CD8-positive, alpha-beta memory T cell (primary cell): ENCODE measurements around the gene PCNX2. TPM values are rescaled to one million over a fixed set of nuclear protein-coding genes. Genes with fewer than 3 reads are reported as not detected.

Source experiments
- CTCF ChIA-PET: fragments of 350-600 bp; sonication (Branson Sonifier 250); formaldehyde crosslinking; loops from one replicate; lab custom pipeline; 2021; ENCODE audit warnings: antibody characterized with exemption; lab: Charles Lee
- POLR2A ChIA-PET: fragments of 350-600 bp; sonication (Branson Sonifier 250); formaldehyde crosslinking; loops from one replicate; lab custom pipeline; 2021; ENCODE audit warnings: antibody characterized with exemption; lab: Charles Lee
- DNase-seq, 5 donors: peaks; one replicate each; pipeline versions ENCODE4 v3.0.0 to v3.0.0-alpha.2; 2020 to 2022; ENCODE audit warnings: mixed read lengths in 1 of 5
- H3K27ac ChIP-seq: one replicate; pipeline ENCODE4 v1.7.0; 2013; ENCODE audit warnings: low read depth, mild to moderate bottlenecking, low read length, moderate library complexity
- H3K27me3 ChIP-seq: 2 replicates; pipeline ENCODE4 v1.7.0; 2013; ENCODE audit warnings: low read length, mild to moderate bottlenecking; ENCODE audit not compliant: insufficient read depth, poor library complexity, severe bottlenecking
- H3K36me3 ChIP-seq: 2 replicates; pipeline ENCODE4 v1.7.0; 2013; ENCODE audit warnings: mild to moderate bottlenecking, low read length, moderate library complexity; ENCODE audit not compliant: insufficient read depth
- H3K4me1 ChIP-seq: 2 replicates; pipeline ENCODE4 v1.7.0; 2013; ENCODE audit warnings: mild to moderate bottlenecking, low read length, moderate library complexity; ENCODE audit not compliant: insufficient read depth
- H3K4me3 ChIP-seq: 2 replicates; pipeline ENCODE4 v1.7.0; 2013; ENCODE audit warnings: mild to moderate bottlenecking, low read length
- H3K9me3 ChIP-seq: 2 replicates; pipeline ENCODE4 v1.7.0; 2013; ENCODE audit warnings: mild to moderate bottlenecking, low read length
- H3K27ac Mint-ChIP-seq, 8 donors: one replicate each; pipeline ENCODE4 v1.8.0; 2020 to 2021; ENCODE audit warnings: mixed read lengths in 8 of 8, mild to moderate bottlenecking in 6 of 8, inconsistent platforms in 3 of 8, moderate library complexity in 3 of 8
- H3K27me3 Mint-ChIP-seq, 2 donors: one replicate each; pipeline ENCODE4 v1.8.0; 2020 to 2021; ENCODE audit warnings: mixed read lengths in 2 of 2, mild to moderate bottlenecking in 1 of 2, moderate library complexity in 1 of 2
- H3K36me3 Mint-ChIP-seq, 3 donors: one replicate each; pipeline ENCODE4 v1.8.0; 2020 to 2021; ENCODE audit warnings: mixed read lengths in 3 of 3, inconsistent platforms in 1 of 3, mild to moderate bottlenecking in 1 of 3
- H3K4me1 Mint-ChIP-seq, 3 donors: one replicate each; pipeline ENCODE4 v1.8.0; 2020 to 2021; ENCODE audit warnings: mixed read lengths in 3 of 3, inconsistent platforms in 1 of 3, mild to moderate bottlenecking in 1 of 3
- H3K4me3 Mint-ChIP-seq, 7 donors: one replicate each; pipeline ENCODE4 v1.8.0; 2020 to 2021; ENCODE audit warnings: mixed read lengths in 7 of 7, mild to moderate bottlenecking in 6 of 7, moderate library complexity in 4 of 7, inconsistent platforms in 2 of 7
- H3K9me3 Mint-ChIP-seq, 5 donors: one replicate each; pipeline ENCODE4 v1.8.0; 2020 to 2022; ENCODE audit warnings: mixed read lengths in 5 of 5, mild to moderate bottlenecking in 3 of 5, moderate library complexity in 2 of 5, inconsistent platforms in 1 of 5
- polyA plus RNA-seq: library from polyadenylated mRNA; unstranded; fragments of 300-500 nt; fragmentation: Illumina TruSeq; gene quantifications from one replicate; pipeline ENCODE4 v1.2.3, GENCODE V29; 2021
- total RNA-seq, 2 experiments: library from RNA; stranded (reverse); gene quantifications; one replicate each; pipeline ENCODE4 v1.2.3, GENCODE V29; 2021

PCNX2 gene
- total and polyA plus RNA-seq, 3 experiments from 2014 or later = 11.7 to 27.3 (median 26.7) TPM

DNA sequence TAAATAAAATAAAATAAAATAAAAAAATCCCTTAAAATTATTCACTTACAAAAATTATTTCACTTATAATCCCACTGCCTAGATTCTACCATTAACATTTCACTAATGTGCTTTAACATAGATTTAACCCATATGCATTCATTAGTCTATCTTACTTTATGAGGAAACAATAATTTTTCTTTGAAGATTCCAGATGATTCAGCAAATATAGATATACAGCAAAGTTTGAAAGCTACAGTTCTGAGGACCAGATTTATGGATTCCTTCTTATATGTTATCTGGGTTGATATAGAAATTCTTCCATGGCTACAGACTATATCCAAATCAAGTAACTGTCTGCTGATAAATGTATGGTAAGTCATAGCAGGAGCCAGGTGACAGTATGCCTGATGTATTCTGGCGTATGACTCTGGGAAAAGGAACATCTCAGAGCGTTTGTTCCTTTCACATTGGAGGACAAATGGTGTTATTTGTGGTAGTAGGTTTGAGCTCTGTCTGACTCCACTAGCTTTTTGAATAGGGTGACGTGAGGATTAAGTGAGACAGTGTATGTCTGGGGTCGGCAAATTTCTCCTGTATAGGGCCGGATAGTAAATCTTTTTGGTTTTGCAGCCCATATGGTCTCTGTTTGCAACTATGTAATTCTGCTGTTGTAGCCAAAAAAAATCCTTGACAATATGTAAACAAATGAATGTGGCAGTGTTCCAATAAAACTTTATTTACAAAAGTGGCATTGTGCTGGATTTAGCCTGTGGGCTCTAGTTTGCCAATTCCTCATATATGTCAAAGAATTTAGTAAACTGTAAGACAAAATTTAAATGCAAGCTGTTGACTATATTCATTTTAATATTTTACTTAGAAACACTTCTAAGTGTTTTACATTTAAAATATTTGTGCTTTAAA, 41.3 kb upstream of the PCNX2 start:
- Histone ChIP-seq H3K27me3 (peaks cover 4% of the 10 kb centered on the region), H3K36me3 (no peaks in the 10 kb centered on the region), H3K4me3 (no peak overlapping the region), H3K27ac (no peak overlapping the region), H3K9me3 (no peaks in the 10 kb centered on the region), H3K4me1 (no peaks in the 10 kb centered on the region)
- Mint-ChIP-seq H3K27ac (no peak overlapping the region), H3K9me3 (no peaks in the 10 kb centered on the region), H3K27me3 (peaks cover 18 to 53% of the 10 kb centered on the region in 2 donors), H3K4me3 (no peak overlapping the region), H3K36me3 (peaks cover 0 to 15% (median 0%) of the 10 kb centered on the region in 3 donors), H3K4me1 (no peaks in the 10 kb centered on the region)
- POLR2A ChIA-PET = no interaction called here
- CTCF ChIA-PET = no interaction called here
- DNase-seq = no peak

GRCh38 chr1:233334092-233334491, 38.6 kb upstream of the PCNX2 start:
- H3K27ac Mint-ChIP-seq = no peak overlapping the region
- peaks cover 1% of the 10 kb centered on the region for H3K4me1 ChIP-seq
- no peak overlapping the region for H3K4me3 Mint-ChIP-seq
- peaks cover 13 to 35% of the 10 kb centered on the region in 2 donors for H3K27me3 Mint-ChIP-seq
- H3K27me3 ChIP-seq = peaks cover 4% of the 10 kb centered on the region
- H3K9me3 Mint-ChIP-seq = no peaks in the 10 kb centered on the region
- peaks cover under 1 to 6% (median 3%) of the 10 kb centered on the region in 3 donors for H3K4me1 Mint-ChIP-seq
- H3K27ac ChIP-seq = no peak overlapping the region
- ChIA-PET POLR2A (no interaction called here), CTCF (no interaction called here)
- H3K4me3 ChIP-seq = no peak overlapping the region
- DNase-seq = no peak
- no peaks in the 10 kb centered on the region for H3K9me3 ChIP-seq
- no peaks in the 10 kb centered on the region for H3K36me3 ChIP-seq
- peaks cover 0 to 6% (median 0%) of the 10 kb centered on the region in 3 donors for H3K36me3 Mint-ChIP-seq

DNA sequence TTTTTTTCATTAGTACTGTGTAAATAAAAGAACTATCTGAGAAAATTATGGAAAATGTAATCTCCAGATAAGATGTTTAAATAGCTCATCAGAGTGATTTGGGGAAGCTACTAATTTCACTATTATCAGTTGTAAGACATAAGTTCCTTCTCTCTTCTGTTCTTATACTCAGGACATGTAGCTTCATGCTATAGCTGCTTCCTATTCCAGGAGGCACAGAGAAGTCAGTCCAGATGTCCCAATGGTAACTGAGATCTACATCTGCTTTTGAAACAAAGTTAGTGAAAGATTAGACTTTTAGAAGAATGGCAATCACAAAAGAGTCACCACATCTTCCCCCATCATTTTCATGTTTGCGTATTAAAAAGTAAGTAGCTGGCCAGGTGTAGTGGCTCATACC, 37.6 kb upstream of the PCNX2 start:
- ChIA-PET POLR2A (no interaction called here), CTCF (no interaction called here)
- no peak overlapping the region for H3K4me3 ChIP-seq
- no peak overlapping the region for H3K4me3 Mint-ChIP-seq
- no peak overlapping the region for H3K27ac Mint-ChIP-seq
- H3K9me3 Mint-ChIP-seq = no peaks in the 10 kb centered on the region
- no peak for DNase-seq
- no peak overlapping the region for H3K27ac ChIP-seq
- H3K4me1 Mint-ChIP-seq = peaks cover 4 to 12% (median 7%) of the 10 kb centered on the region in 3 donors
- H3K9me3 ChIP-seq = no peaks in the 10 kb centered on the region
- peaks cover 7% of the 10 kb centered on the region for H3K4me1 ChIP-seq
- peaks cover 0 to 6% (median 0%) of the 10 kb centered on the region in 3 donors for H3K36me3 Mint-ChIP-seq
- H3K27me3 Mint-ChIP-seq = peaks cover 11 to 26% of the 10 kb centered on the region in 2 donors
- H3K36me3 ChIP-seq = no peaks in the 10 kb centered on the region
- peaks cover 4% of the 10 kb centered on the region for H3K27me3 ChIP-seq

DNA sequence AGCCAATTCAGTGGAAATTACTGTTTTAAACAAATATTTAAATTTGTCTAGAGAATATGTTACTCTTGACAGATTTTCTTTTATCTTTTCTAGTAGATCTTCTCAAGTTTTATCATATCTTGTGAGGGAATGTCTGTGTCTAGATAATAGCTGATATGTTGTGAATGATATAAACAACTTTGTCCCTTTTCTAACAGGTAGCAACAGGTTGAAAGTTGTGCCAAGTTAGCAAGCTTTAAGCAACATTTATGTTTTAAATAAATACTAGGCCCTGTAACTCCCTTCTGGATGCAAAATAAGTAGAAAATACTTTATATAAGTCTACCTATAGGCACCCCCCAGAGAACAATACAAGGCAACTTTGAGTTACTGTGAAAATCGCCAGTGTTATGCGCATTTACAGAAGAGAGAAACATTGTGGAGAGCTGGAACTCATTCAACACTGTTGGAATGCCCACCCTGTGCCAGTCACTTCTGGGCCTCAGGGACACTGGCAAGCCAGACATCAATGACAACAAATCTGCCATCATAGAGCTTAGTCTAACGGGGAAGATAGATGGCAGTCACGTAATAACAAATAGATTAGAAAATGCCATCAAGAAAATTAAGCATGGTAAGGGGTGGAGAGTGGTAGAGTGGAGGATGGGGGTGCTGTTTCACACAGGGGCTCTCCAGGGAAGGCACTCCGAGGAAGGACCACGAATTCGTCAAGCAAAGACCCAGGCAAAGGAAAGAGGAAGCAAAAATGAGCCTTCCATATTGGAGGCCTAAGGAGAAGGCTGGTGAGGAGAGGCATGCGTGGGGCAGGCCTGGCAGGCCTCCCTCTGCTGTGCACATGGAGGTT, 36.4 kb upstream of the PCNX2 start:
- Histone ChIP-seq H3K4me1 (peaks cover 7% of the 10 kb centered on the region), H3K36me3 (no peaks in the 10 kb centered on the region), H3K27ac (no peak overlapping the region), H3K27me3 (peaks cover 4% of the 10 kb centered on the region), H3K9me3 (no peaks in the 10 kb centered on the region), H3K4me3 (no peak overlapping the region)
- peak overlapping the region in 1 of 7 donors; percentile 2 for H3K4me3 Mint-ChIP-seq
- H3K4me1 Mint-ChIP-seq = peaks cover 5 to 14% (median 10%) of the 10 kb centered on the region in 3 donors
- no peak for DNase-seq
- H3K27ac Mint-ChIP-seq = no peak overlapping the region
- H3K27me3 Mint-ChIP-seq = peaks cover 9 to 18% of the 10 kb centered on the region in 2 donors
- H3K9me3 Mint-ChIP-seq = no peaks in the 10 kb centered on the region
- H3K36me3 Mint-ChIP-seq = peaks cover 0 to 6% (median 0%) of the 10 kb centered on the region in 3 donors
- ChIA-PET CTCF (no interaction called here), POLR2A (interaction anchor here (0.6 kb wide), 1 partner anchor 20 kb away, joined by 3 read pairs; no protein-coding TSS in a partner anchor)

DNA sequence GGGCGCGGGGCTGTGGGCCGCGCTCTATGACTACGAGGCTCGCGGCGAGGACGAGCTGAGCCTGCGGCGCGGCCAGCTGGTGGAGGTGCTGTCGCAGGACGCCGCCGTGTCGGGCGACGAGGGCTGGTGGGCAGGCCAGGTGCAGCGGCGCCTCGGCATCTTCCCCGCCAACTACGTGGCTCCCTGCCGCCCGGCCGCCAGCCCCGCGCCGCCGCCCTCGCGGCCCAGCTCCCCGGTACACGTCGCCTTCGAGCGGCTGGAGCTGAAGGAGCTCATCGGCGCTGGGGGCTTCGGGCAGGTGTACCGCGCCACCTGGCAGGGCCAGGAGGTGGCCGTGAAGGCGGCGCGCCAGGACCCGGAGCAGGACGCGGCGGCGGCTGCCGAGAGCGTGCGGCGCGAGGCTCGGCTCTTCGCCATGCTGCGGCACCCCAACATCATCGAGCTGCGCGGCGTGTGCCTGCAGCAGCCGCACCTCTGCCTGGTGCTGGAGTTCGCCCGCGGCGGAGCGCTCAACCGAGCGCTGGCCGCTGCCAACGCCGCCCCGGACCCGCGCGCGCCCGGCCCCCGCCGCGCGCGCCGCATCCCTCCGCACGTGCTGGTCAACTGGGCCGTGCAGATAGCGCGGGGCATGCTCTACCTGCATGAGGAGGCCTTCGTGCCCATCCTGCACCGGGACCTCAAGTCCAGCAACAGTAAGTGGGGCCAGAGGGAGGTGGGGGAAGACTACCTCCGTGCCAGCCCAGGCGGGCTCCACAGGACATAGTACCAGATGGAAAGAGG, 32.8 kb upstream of the PCNX2 start:
- peaks cover 8 to 17% (median 13%) of the 10 kb centered on the region in 3 donors for H3K4me1 Mint-ChIP-seq
- DNase-seq = peak; percentile 11 to 52 (median 32)
- H3K4me1 ChIP-seq = peaks cover 7% of the 10 kb centered on the region
- H3K4me3 Mint-ChIP-seq = peak overlapping the region; percentile 70 to 84 (median 78)
- H3K27me3 ChIP-seq = no peaks in the 10 kb centered on the region
- no peaks in the 10 kb centered on the region for H3K9me3 Mint-ChIP-seq
- H3K36me3 ChIP-seq = no peaks in the 10 kb centered on the region
- no peak overlapping the region for H3K27ac Mint-ChIP-seq
- ChIA-PET POLR2A (interaction anchor here (0.9 kb wide), 1 partner anchor 9 kb away, joined by 4 read pairs; no protein-coding TSS in a partner anchor), CTCF (interaction anchor here (0.8 to 1.7 kb wide), 5 partner anchors 9 to 37 kb away, joined by 3 to 5 read pairs (median 5); no protein-coding TSS in a partner anchor)
- H3K27ac ChIP-seq = no peak overlapping the region
- H3K4me3 ChIP-seq = peak overlapping the region; percentile 51
- no peaks in the 10 kb centered on the region for H3K36me3 Mint-ChIP-seq
- no peaks in the 10 kb centered on the region for H3K9me3 ChIP-seq
- H3K27me3 Mint-ChIP-seq = peaks cover 5% of the 10 kb centered on the region in 2 donors

DNA sequence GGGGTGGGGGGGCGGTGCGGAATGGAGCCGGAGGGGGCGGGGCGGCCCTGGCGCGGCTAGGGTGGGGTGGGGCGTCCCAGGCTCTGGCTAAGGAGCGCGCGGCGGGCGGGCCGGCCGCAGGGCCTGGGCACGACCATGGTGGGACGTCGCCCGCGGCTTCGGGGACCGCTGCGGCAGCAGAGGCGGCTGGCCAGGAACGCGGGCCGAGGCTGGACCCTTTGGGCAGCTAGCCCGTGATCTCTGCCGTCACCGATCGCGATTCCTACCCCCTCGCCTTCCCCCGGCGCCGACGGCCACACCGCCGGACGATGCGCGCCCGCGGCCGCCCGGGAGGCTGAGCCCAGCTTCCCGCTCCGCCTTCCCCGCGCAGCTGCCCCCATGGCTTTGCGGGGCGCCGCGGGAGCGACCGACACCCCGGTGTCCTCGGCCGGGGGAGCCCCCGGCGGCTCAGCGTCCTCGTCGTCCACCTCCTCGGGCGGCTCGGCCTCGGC, 32.2 kb upstream of the PCNX2 start, which contains the start of gene MAP3K21:
Gene MAP3K21 (plus strand): TSS at position 74 of the 491 bp plus-strand sequence. CDS start 305 bp downstream, at position 379.
- no peaks in the 10 kb centered on the region for H3K36me3 Mint-ChIP-seq
- H3K27ac Mint-ChIP-seq = peak within 1 kb of the TSS; percentile 41 to 95 (median 61)
- H3K4me3 Mint-ChIP-seq = peak within 1 kb of the TSS; percentile 76 to 91 (median 86)
- no peaks in the 10 kb centered on the region for H3K9me3 Mint-ChIP-seq
- H3K27me3 Mint-ChIP-seq = peaks cover 5% of the 10 kb centered on the region in 2 donors
- Histone ChIP-seq H3K27me3 (no peaks in the 10 kb centered on the region), H3K36me3 (no peaks in the 10 kb centered on the region), H3K4me1 (peaks cover 7% of the 10 kb centered on the region), H3K27ac (no peak within 1 kb of the TSS), H3K4me3 (peak within 1 kb of the TSS; percentile 51), H3K9me3 (no peaks in the 10 kb centered on the region)
- H3K4me1 Mint-ChIP-seq = peaks cover 8 to 17% (median 13%) of the 10 kb centered on the region in 3 donors
- ChIA-PET CTCF (interaction anchor here (0.8 to 1.7 kb wide), 4 partner anchors 11 to 38 kb away, joined by 3 to 5 read pairs (median 5); no protein-coding TSS in a partner anchor), POLR2A (no interaction called here)
- DNase-seq = peak in 1 of 5 donors; percentile 5
